WTC11 (cell line): ENCODE measurements around the gene NFIC. TPM values are rescaled to one million over a fixed set of nuclear protein-coding genes. Genes with fewer than 3 reads are reported as not detected.

Experiments
- ATAC-seq: fragments of 200-7000 bp; cut with Tn5 transposase; 2 replicates; pipeline ENCODE4 v1.10.0; 2021; ENCODE audit warnings: mild to moderate bottlenecking, moderate library complexity
- CTCF ChIA-PET: fragments of 300-600 bp; sonication (Branson Sonifier 250); formaldehyde crosslinking; loops from one replicate; lab custom pipeline; 2021; ENCODE audit warnings: antibody characterized with exemption; lab: Charles Lee
- POLR2A ChIA-PET: fragments of 350-600 bp; sonication (Branson Sonifier 250); formaldehyde crosslinking; loops from one replicate; lab custom pipeline; 2021; ENCODE audit warnings: antibody characterized with exemption; lab: Charles Lee
- DNase-seq: peaks from one replicate; pipeline ENCODE4 v3.0.0; 2021; ENCODE audit warnings: low spot score
- H3K27ac Mint-ChIP-seq: 2 replicates; pipeline ENCODE4 v1.8.0; 2021; ENCODE audit warnings: mixed read lengths
- H3K27me3 Mint-ChIP-seq: 2 replicates; pipeline ENCODE4 v1.8.0; 2021; ENCODE audit warnings: low read depth, mild to moderate bottlenecking, moderate library complexity, mixed read lengths
- H3K36me3 Mint-ChIP-seq: 2 replicates; pipeline ENCODE4 v1.8.0; 2021; ENCODE audit warnings: mixed read lengths
- H3K4me1 Mint-ChIP-seq: 2 replicates; pipeline ENCODE4 v1.8.0; 2022; ENCODE audit warnings: mixed read lengths
- H3K4me3 Mint-ChIP-seq: 2 replicates; pipeline ENCODE4 v1.8.0; 2021; ENCODE audit warnings: mild to moderate bottlenecking, moderate library complexity, mixed read lengths
- H3K9me3 Mint-ChIP-seq: 2 replicates; pipeline ENCODE4 v1.8.0; 2021; ENCODE audit warnings: mixed read lengths
- ATF1 ChIP-seq: sonication (generic); formaldehyde crosslinking; IDR thresholded peaks from 2 replicates; pipeline ENCODE4 v1.8.1; 2023; ENCODE audit warnings: mild to moderate bottlenecking, moderate library complexity, missing genetic modification reagents
- CREM ChIP-seq: sonication (generic); formaldehyde crosslinking; IDR thresholded peaks from 2 replicates; pipeline ENCODE4 v1.8.1; 2022; ENCODE audit warnings: mild to moderate bottlenecking, missing genetic modification reagents, moderate library complexity
- FOXP4 ChIP-seq: sonication (generic); formaldehyde crosslinking; IDR thresholded peaks from 2 replicates; pipeline ENCODE4 v1.8.0; 2022; ENCODE audit warnings: mild to moderate bottlenecking, missing genetic modification reagents
- MXD4 ChIP-seq: fragments of 250-450 bp; sonication (Bioruptor Pico); IDR thresholded peaks from 2 replicates; pipeline ENCODE4 v1.8.0; 2021; ENCODE audit warnings: mild to moderate bottlenecking, moderate library complexity, borderline replicate concordance
- NFATC4 ChIP-seq: fragments of 250-450 bp; sonication (Bioruptor Pico); IDR thresholded peaks from 2 replicates; pipeline ENCODE4 v1.9.0; 2021; ENCODE audit warnings: mild to moderate bottlenecking
- NR3C1 ChIP-seq: sonication (generic); formaldehyde crosslinking; conservative IDR thresholded peaks from 2 replicates; pipeline ENCODE4 v1.8.1; 2023; ENCODE audit warnings: low read depth, mild to moderate bottlenecking, missing genetic modification reagents
- PRRX2 ChIP-seq: fragments of 250-450 bp; sonication (Bioruptor Pico); IDR thresholded peaks from 2 replicates; pipeline ENCODE4 v1.8.0; 2021; ENCODE audit warnings: mild to moderate bottlenecking
- RORB ChIP-seq: fragments of 250-450 bp; sonication (Bioruptor Pico); IDR thresholded peaks from 2 replicates; pipeline ENCODE4 v1.9.0; 2021; ENCODE audit warnings: mild to moderate bottlenecking
- SMAD3 ChIP-seq: sonication (generic); formaldehyde crosslinking; IDR thresholded peaks from 2 replicates; pipeline ENCODE4 v1.8.0; 2022; ENCODE audit warnings: missing genetic modification reagents, mild to moderate bottlenecking, borderline replicate concordance
- TCF7 ChIP-seq: sonication (generic); formaldehyde crosslinking; IDR thresholded peaks from 2 replicates; pipeline ENCODE4 v1.8.0; 2022; ENCODE audit warnings: mild to moderate bottlenecking, low read depth, missing genetic modification reagents, moderate library complexity
- TEAD1 ChIP-seq: sonication (generic); formaldehyde crosslinking; IDR thresholded peaks from 2 replicates; pipeline ENCODE4 v1.8.0; 2022; ENCODE audit warnings: mild to moderate bottlenecking, missing genetic modification reagents
- TP53 ChIP-seq: sonication (generic); formaldehyde crosslinking; IDR thresholded peaks from 2 replicates; pipeline ENCODE4 v1.8.1; 2023; ENCODE audit warnings: mild to moderate bottlenecking, missing genetic modification reagents
- ZNF138 ChIP-seq: sonication (generic); formaldehyde crosslinking; conservative IDR thresholded peaks from 2 replicates; pipeline ENCODE4 v1.8.1; 2022; ENCODE audit warnings: mild to moderate bottlenecking, moderate library complexity, missing genetic modification reagents
- ZNF423 ChIP-seq: fragments of 250-450 bp; sonication (Bioruptor Pico); IDR thresholded peaks from 2 replicates; pipeline ENCODE4 v2.1.2; 2022; ENCODE audit warnings: mild to moderate bottlenecking, moderate library complexity
- ZNF532 ChIP-seq: fragments of 250-450 bp; sonication (Bioruptor Pico); IDR thresholded peaks from 2 replicates; pipeline ENCODE4 v1.9.0; 2021; ENCODE audit warnings: mild to moderate bottlenecking, borderline replicate concordance
- ZSCAN18 ChIP-seq: fragments of 250-450 bp; sonication (Bioruptor Pico); IDR thresholded peaks from 2 replicates; pipeline ENCODE4 v2.1.2; 2022; ENCODE audit warnings: mild to moderate bottlenecking, moderate library complexity
- total RNA-seq: library from RNA; stranded (reverse); gene quantifications from 3 replicates; pipeline ENCODE4 v1.2.3, GENCODE V29; 2021
- TF ChIP-seq, protein P1 (sequence below): sonication (generic); formaldehyde crosslinking; IDR thresholded peaks from 2 replicates; pipeline ENCODE4 v1.8.1; 2023; ENCODE audit warnings: mild to moderate bottlenecking, moderate library complexity, missing genetic modification reagents

The NFIC gene
- total RNA-seq, 1 experiment from 2014 or later = 3.5 TPM

DNA sequence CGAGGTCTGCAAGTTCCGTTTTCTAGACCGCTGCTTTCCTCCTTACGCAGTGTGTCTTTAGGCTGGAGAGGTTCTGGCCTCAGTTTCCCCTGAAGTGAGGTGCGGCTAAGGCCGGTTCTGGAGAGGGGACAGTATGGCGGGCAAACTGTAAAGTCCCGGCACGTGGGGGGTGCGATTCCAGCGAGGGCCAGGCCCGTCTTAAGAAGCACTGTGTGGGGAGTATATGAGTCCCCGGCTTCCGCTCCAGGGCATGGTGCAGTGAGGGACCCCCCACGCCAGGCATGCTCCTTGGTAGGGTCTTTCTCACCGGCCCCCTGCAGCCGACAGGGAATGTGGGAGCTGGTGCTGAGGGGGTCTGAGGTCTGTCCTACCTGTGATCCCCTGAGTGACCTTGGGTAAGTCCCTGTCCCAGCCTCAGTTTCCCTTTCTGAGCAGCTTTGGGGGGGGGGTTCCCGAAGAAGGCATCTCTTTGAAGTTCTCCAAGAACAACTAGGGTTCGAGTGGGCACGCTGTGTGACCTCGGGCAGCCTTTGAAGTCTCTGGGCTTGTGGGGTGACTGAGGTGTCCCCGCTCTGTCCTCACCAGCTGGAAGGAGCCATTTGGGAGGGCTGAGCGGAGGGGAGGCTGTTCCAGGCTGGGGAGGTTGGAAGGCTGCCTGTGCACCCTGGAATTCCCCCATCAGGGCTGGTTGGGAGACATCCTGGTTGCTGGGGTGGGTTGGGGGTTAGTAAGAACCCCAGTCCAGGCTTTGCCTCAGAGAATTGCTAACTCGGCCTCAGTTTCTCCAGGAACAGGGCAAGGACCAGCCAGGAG is 1.5 kb downstream of the NFIC start:
- peak overlapping the region; percentile 59 for H3K4me3 Mint-ChIP-seq
- H3K9me3 Mint-ChIP-seq = no peaks in the 10 kb centered on the region
- peak; percentile 9; the same call in 1 of the 2 replicates for ATAC-seq
- no peaks in the 10 kb centered on the region for H3K36me3 Mint-ChIP-seq
- ChIA-PET POLR2A (interaction anchor here (0.6 kb wide), 1 partner anchor 97 kb away, joined by 5 read pairs; no protein-coding TSS in a partner anchor), CTCF (interaction anchor here (0.6 kb wide), 1 partner anchor 10 kb away, joined by 4 read pairs; no protein-coding TSS in a partner anchor)
- H3K4me1 Mint-ChIP-seq = peaks cover 44% of the 10 kb centered on the region
- no peak overlapping the region for H3K27ac Mint-ChIP-seq
- H3K27me3 Mint-ChIP-seq = peaks cover 95% of the 10 kb centered on the region
- no peak for DNase-seq
- TF ChIP-seq ATF1 (CRISPR knock-in tag) (no peak), RORB (CRISPR knock-in tag) (no peak), SMAD3 (no peak), NR3C1 (CRISPR knock-in tag) (no peak), TCF7 (CRISPR knock-in tag) (no peak), NFATC4 (CRISPR knock-in tag) (no peak), TP53 (no peak), CREM (CRISPR knock-in tag) (no peak), ZNF532 (CRISPR knock-in tag) (no peak), FOXP4 (CRISPR knock-in tag) (no peak), ZNF423 (CRISPR knock-in tag) (no peak), ZNF138 (no peak), TEAD1 (CRISPR knock-in tag) (no peak), MXD4 (CRISPR knock-in tag) (no peak), ZSCAN18 (CRISPR knock-in tag) (no peak), PRRX2 (CRISPR knock-in tag) (no peak)
- TF ChIP-seq, protein P1, sequence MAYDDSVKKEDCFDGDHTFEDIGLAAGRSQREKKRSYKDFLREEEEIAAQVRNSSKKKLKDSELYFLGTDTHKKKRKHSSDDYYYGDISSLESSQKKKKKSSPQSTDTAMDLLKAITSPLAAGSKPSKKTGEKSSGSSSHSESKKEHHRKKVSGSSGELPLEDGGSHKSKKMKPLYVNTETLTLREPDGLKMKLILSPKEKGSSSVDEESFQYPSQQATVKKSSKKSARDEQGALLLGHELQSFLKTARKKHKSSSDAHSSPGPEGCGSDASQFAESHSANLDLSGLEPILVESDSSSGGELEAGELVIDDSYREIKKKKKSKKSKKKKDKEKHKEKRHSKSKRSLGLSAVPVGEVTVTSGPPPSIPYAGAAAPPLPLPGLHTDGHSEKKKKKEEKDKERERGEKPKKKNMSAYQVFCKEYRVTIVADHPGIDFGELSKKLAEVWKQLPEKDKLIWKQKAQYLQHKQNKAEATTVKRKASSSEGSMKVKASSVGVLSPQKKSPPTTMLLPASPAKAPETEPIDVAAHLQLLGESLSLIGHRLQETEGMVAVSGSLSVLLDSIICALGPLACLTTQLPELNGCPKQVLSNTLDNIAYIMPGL (CRISPR knock-in tag) = no peak
